HG02610 (cell line): ENCODE data around the gene PGA3.
"Not testable (repeated sequence)": the region's sequence is repeated elsewhere in the genome, so short reads cannot be mapped to it uniquely, and the experiment has no call there.

Experiments used
- ATAC-seq: cut with Tn5 transposase; IDR thresholded peaks from one replicate; pipeline ENCODE4 v1.9.1; 2021; ENCODE audit warnings: mild to moderate bottlenecking, moderate library complexity; ENCODE audit not compliant: unreplicated experiment

Gene PGA3

GRCh38 chr11:61248071-61248470 lies 44.8 kb downstream of the PGA3 start:
- ATAC-seq = not testable (repeated sequence)

DNA sequence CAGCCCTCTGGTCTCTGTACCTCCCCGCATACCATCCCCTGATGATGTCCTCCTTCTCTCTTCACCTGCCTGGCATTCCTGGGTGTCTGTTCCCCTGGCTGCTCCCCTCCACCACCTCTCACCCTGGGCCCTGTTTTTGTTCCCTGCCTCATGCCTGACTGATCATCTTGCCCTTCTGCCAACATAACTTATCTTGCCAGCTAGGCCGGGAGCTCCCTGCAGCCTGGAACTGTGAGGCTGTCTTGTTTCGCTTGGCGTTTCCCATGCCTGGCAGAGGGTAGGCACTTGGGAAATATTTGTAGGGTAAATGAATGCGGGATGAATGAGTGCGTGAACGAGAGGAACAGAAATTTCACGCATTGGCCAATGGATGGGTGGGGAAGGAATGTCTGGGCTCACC lies 45.9 kb downstream of the PGA3 start:
- ATAC-seq = not testable (repeated sequence)

DNA sequence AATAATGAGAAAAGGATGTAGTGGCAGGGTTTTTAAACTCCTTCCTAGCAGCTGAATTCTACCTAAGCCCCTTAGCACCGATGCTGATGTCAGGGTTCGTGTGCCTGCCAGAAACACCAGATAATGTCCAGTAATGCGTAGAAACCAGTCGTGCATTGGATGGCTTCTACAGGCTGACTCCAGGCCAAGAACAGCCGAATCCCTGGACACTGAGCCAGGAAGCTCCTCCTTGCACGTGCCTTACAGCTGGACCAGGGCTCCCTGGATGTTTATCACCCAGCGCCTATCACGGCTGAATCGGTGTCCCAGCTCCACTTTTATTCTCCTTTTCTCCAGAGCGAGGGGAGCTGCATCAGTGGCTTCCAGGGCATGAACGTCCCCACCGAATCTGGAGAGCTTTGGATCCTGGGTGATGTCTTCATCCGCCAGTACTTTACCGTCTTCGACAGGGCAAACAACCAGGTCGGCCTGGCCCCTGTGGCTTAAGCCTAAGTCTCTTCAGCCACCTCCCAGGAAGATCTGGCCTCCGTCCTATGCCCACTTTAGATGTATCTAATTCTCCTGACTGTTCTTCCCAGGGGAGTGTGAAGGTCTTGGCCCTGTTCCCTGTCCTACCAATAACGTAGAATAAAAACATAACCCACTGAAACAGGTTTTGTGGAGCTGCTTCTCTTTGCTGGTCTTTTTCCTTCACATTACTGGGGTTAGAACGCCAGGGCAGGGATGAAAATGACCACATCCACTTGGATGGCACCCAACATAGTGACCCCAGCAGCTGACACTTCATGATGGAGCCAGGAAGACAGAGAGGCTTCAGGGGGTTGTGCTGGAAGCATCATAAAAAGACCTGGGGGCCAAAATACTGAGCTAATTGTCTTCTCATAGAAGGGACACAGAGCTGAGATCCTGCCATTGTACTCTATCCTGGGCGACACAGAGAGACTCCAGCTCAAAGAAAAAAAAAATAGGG lies 47.8 kb downstream of the PGA3 start:
- not testable (repeated sequence) for ATAC-seq

DNA sequence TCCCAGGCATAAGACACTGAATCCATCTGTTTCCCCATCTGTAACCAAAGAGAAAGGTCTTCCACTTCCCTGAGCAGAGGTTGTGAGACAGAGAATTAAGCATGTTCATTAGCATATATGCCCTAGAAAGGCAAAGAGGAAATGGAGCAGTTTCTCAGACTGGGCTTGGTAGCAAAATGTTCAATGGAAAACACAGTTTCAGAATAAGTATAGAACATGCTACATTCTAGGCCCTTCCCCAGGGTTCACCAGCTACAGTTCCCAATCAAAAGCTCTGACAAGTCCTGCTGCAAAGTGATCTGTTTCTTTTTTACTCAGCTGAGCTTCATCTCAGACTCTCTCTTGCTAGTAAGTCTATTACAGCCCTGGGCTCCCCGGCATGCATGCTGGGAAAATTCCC lies 49.0 kb downstream of the PGA3 start:
- not testable (repeated sequence) for ATAC-seq

DNA sequence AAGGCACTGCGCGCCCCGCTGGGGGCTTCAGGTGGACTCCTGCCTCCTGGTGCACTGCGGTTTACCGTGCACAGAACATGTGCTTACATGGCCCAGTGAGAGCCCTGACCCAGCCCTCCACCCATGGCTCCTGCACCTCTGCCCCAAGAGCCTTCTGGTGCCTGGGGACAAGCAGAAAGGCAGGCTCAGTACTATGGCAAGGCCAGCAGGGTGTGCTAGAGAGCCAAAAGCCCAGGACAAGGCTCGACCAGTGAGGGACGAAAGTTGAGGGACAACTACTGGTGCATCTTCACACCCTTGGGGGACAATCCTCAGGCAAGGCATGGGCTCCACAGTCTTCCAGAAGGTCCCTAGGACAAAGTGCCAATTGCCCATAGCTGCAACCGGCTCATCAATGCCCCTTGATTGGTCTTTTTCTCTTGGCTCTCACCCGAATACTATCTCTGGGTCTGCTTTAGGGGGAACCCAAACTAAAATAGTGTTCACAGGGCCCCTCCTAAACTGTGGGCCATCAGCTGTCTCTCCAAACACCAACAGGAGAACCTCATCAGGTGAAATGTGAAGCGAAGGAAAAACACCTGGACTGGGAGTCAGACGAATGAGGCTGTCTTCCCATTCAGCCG lies 51.2 kb downstream of the PGA3 start:
- peak; percentile 63 for ATAC-seq

- no peak for ATAC-seq
Observed at GRCh38 chr11:61256710-61257482, 53.6 kb downstream of the PGA3 start.

- no peak for ATAC-seq
Observed at GRCh38 chr11:61258546-61258945, 55.2 kb downstream of the PGA3 start.

DNA sequence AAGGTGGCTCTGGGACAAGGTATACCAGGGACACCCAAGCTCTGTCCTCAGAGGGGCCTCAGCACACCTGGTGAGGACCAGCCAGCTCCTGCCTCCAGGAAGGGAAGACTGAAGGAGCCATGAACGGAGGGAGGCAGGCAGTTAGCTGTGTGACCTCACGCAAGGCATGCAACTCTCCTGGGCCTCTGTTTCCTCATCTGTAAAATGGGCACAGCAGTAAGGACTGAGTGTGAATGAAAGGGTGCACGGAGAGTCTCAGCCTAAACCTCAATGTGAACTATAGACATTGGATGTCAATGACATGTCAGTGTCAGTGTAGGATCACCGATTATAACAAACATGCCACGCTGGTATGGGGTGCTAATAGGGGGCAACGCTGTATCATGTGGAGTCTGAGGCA lies 56.0 kb downstream of the PGA3 start:
- no peak for ATAC-seq
